HG03565 (cell line): Measurements from ENCODE around the gene NKG7.
"Not testable (repeated sequence)": the region's sequence is repeated elsewhere in the genome, so short reads cannot be mapped to it uniquely, and the experiment has no call there.

Experiments
- ATAC-seq: cut with Tn5 transposase; IDR thresholded peaks from one replicate; pipeline ENCODE4 v1.9.1; 2021; ENCODE audit warnings: mild to moderate bottlenecking, moderate library complexity; ENCODE audit not compliant: unreplicated experiment

Gene NKG7

GRCh38 chr19:51372649-51373504, at the start of gene NKG7:
Gene NKG7 (minus strand): TSS chr19:51372654. CDS start chr19:51372535, 119 bp downstream.
- ATAC-seq, result no peak

GRCh38 chr19:51422053-51422448, 49.6 kb upstream of the NKG7 start:
- no peak for ATAC-seq

- no peak for ATAC-seq
Observed at GRCh38 chr19:51421229-51422052, 49.0 kb upstream of the NKG7 start.

GRCh38 chr19:51420511-51420910, 48.1 kb upstream of the NKG7 start:
- ATAC-seq, result not testable (repeated sequence)

GRCh38 chr19:51418707-51419106, 46.3 kb upstream of the NKG7 start:
- ATAC-seq, result no peak

GRCh38 chr19:51417810-51418157, 45.3 kb upstream of the NKG7 start:
- ATAC-seq, result peak; percentile 26

- ATAC-seq, result peak; percentile 50
Observed at GRCh38 chr19:51417107-51417809, 44.8 kb upstream of the NKG7 start, which contains the start of gene SIGLEC10. Gene SIGLEC10 (minus strand): TSS chr19:51417642. CDS start chr19:51417581, 61 bp downstream.

- not testable (repeated sequence) for ATAC-seq
Observed at GRCh38 chr19:51416422-51416821, 44.0 kb upstream of the NKG7 start.

- no peak for ATAC-seq
Observed at GRCh38 chr19:51415187-51415586, 42.7 kb upstream of the NKG7 start.

- no peak for ATAC-seq
Observed at GRCh38 chr19:51410950-51411748, 38.7 kb upstream of the NKG7 start.

GRCh38 chr19:51407511-51408131, 35.2 kb upstream of the NKG7 start:
- no peak for ATAC-seq

GRCh38 chr19:51402117-51402516, 29.7 kb upstream of the NKG7 start:
- no peak for ATAC-seq

GRCh38 chr19:51399936-51400335, 27.5 kb upstream of the NKG7 start:
- ATAC-seq, result not testable (repeated sequence)

- no peak for ATAC-seq
Observed at GRCh38 chr19:51399231-51399630, 26.8 kb upstream of the NKG7 start.

GRCh38 chr19:51398096-51398704, 25.7 kb upstream of the NKG7 start:
- ATAC-seq, result no peak

GRCh38 chr19:51397453-51397852, 25.0 kb upstream of the NKG7 start:
- ATAC-seq, result not testable (repeated sequence)

- no peak for ATAC-seq
Observed at GRCh38 chr19:51396175-51396574, 23.7 kb upstream of the NKG7 start.

GRCh38 chr19:51394050-51394836, 21.8 kb upstream of the NKG7 start:
- peak; percentile 81 for ATAC-seq

- ATAC-seq, result no peak
Observed at GRCh38 chr19:51392701-51393100, 20.2 kb upstream of the NKG7 start.
